Measurements from ENCODE around the gene CLCN3.

CLCN3 gene

GRCh38 chr4:169745291-169745690, 124.9 kb downstream of the CLCN3 start:
- TF ChIP-seq NFIC (IDR thresholded peaks at IDR 0.05) = no peak
- TF ChIP-seq CREB1 (IDR thresholded peaks at IDR 0.05; ENCODE audit: low read depth) = no peak
- TF ChIP-seq YY1 (IDR thresholded peaks at IDR 0.05; ENCODE audit: low read depth) = no peak
- TF ChIP-seq TCF12 (IDR thresholded peaks at IDR 0.05; ENCODE audit: low read depth) = no peak
- TF ChIP-seq TEAD4 (IDR thresholded peaks at IDR 0.05) = no peak
- no peak for TF ChIP-seq TAF1 (IDR thresholded peaks at IDR 0.05; ENCODE audit: low read depth)
- no peak for TF ChIP-seq ZBTB7A (IDR thresholded peaks at IDR 0.05; ENCODE audit: low read depth)
- TF ChIP-seq, protein P1, sequence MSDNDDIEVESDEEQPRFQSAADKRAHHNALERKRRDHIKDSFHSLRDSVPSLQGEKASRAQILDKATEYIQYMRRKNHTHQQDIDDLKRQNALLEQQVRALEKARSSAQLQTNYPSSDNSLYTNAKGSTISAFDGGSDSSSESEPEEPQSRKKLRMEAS (IDR thresholded peaks at IDR 0.05) = no peak
- no peak for TF ChIP-seq RAD21 (IDR thresholded peaks at IDR 0.05; ENCODE audit: low read depth)
- no peak for TF ChIP-seq EP300 (IDR thresholded peaks at IDR 0.05; ENCODE audit: borderline replicate concordance)
- no peak for TF ChIP-seq CEBPB (IDR thresholded peaks at IDR 0.05)
- TF ChIP-seq EGR1 (IDR thresholded peaks at IDR 0.05) = no peak
- TF ChIP-seq USF1 (IDR thresholded peaks at IDR 0.05) = no peak
- TF ChIP-seq FOXM1 (IDR thresholded peaks at IDR 0.05; ENCODE audit: borderline replicate concordance, low read depth) = no peak
- TF ChIP-seq REST (IDR thresholded peaks at IDR 0.05; ENCODE audit: low read depth) = no peak

- TF ChIP-seq RAD21 (IDR thresholded peaks at IDR 0.05; ENCODE audit: low read depth) (no peak), ZBTB7A (IDR thresholded peaks at IDR 0.05; ENCODE audit: low read depth) (no peak)
These were observed 136.7 kb downstream of the CLCN3 start for GRCh38 chr4:169756971-169757574.

DNA sequence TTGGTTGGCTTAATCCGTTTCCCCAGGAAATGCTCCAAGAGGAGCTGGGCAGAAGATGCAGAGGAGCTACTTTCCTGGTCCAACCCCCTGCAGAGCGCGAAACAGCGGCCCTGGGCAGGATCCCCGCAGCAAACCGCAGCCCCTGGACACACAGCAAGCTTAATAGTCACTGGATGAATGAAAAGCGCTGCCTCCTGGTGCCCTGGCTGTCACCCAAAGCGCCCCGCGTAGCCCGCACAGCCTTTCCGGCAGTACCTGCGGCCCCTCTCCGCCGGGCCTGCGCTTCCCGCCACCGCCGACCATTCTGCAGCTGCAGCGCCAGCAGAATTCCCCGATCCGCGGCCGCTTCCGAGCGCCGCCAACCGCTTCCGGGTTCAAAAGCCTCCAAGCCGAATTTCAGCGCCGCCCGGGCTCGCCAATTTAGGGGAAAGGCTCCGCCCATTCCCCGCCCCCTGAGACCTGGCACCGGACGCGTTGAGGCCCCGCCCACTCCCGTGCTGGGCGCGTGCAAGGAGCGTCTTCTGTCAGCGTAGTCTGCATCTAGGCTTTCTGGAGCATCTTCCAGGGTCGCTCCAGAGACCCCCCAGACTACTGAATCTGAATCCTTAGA, 137.3 kb downstream of the CLCN3 start, which contains the start of gene HPF1:
HPF1 (minus strand) TSS at position 370 of the 610 bp plus-strand sequence; CDS start at position 303, 67 bp downstream.
- TF ChIP-seq YY1 (IDR thresholded peaks at IDR 0.05; ENCODE audit: low read depth) (peak; percentile 78), CEBPB (IDR thresholded peaks at IDR 0.05) (no peak), TCF12 (IDR thresholded peaks at IDR 0.05; ENCODE audit: low read depth) (peak; percentile 45; the same call in 1 of the 2 replicates), RAD21 (IDR thresholded peaks at IDR 0.05; ENCODE audit: low read depth) (no peak), USF1 (IDR thresholded peaks at IDR 0.05) (no peak), NFIC (IDR thresholded peaks at IDR 0.05) (peak; percentile 75), TEAD4 (IDR thresholded peaks at IDR 0.05) (peak; percentile 50; the same call in 1 of the 2 replicates), TAF1 (IDR thresholded peaks at IDR 0.05; ENCODE audit: low read depth) (peak; percentile 87)
- TF ChIP-seq, protein P1 (IDR thresholded peaks at IDR 0.05) = peak; percentile 73

- TF ChIP-seq ZBTB7A (IDR thresholded peaks at IDR 0.05; ENCODE audit: low read depth) (no peak), TAF1 (IDR thresholded peaks at IDR 0.05; ENCODE audit: low read depth) (no peak), NFIC (IDR thresholded peaks at IDR 0.05) (no peak)
- TF ChIP-seq, protein P1 (IDR thresholded peaks at IDR 0.05) = no peak
These were observed 138.1 kb downstream of the CLCN3 start for GRCh38 chr4:169758401-169758962.

- TF ChIP-seq CREB1 (IDR thresholded peaks at IDR 0.05; ENCODE audit: low read depth) (no peak), CEBPB (IDR thresholded peaks at IDR 0.05) (no peak), NFIC (IDR thresholded peaks at IDR 0.05) (no peak), EGR1 (IDR thresholded peaks at IDR 0.05) (no peak), YY1 (IDR thresholded peaks at IDR 0.05; ENCODE audit: low read depth) (no peak), FOXM1 (IDR thresholded peaks at IDR 0.05; ENCODE audit: borderline replicate concordance, low read depth) (no peak), EP300 (IDR thresholded peaks at IDR 0.05; ENCODE audit: borderline replicate concordance) (no peak), TAF1 (IDR thresholded peaks at IDR 0.05; ENCODE audit: low read depth) (no peak), USF1 (IDR thresholded peaks at IDR 0.05) (no peak), TEAD4 (IDR thresholded peaks at IDR 0.05) (no peak), REST (IDR thresholded peaks at IDR 0.05; ENCODE audit: low read depth) (no peak), TCF12 (IDR thresholded peaks at IDR 0.05; ENCODE audit: low read depth) (no peak), RAD21 (IDR thresholded peaks at IDR 0.05; ENCODE audit: low read depth) (no peak), ZBTB7A (IDR thresholded peaks at IDR 0.05; ENCODE audit: low read depth) (no peak)
- TF ChIP-seq, protein P1 (IDR thresholded peaks at IDR 0.05) = no peak
These were observed 141.5 kb downstream of the CLCN3 start for GRCh38 chr4:169761846-169762245.
